K562 (cell line): ENCODE measurements around the gene MRAS. TPM values are rescaled to one million over a fixed set of nuclear protein-coding genes. Genes with fewer than 3 reads are reported as not detected.

ENCODE experiments used
- ASH1L ChIP-seq: fragments of 450-650 bp; IDR thresholded peaks from 2 replicates; pipeline ENCODE4 v1.6.1; 2018; ENCODE audit warnings: borderline replicate concordance, mild to moderate bottlenecking, low read depth; ENCODE audit not compliant: partially characterized antibody
- ESRRA ChIP-seq: fragments of 450-650 bp; IDR thresholded peaks from 2 replicates; pipeline ENCODE4 v1.6.1; 2014; ENCODE audit warnings: low read depth, mild to moderate bottlenecking, moderate library complexity, borderline replicate concordance
- POLR2AphosphoS5 ChIP-seq: IDR thresholded peaks from 2 replicates; pipeline ENCODE4 v1.6.1; 2011; ENCODE audit warnings: mild to moderate bottlenecking, low read depth, low read length, moderate library complexity; ENCODE audit not compliant: control insufficient read depth, insufficient read depth
- RBM25 ChIP-seq: fragments of 200-400 bp; formaldehyde crosslinking; IDR thresholded peaks from 2 replicates; pipeline ENCODE4 v1.6.1; 2018; ENCODE audit warnings: low read length, low read depth, moderate library complexity; ENCODE audit not compliant: severe bottlenecking
- ZNF217 ChIP-seq: sonication (generic); formaldehyde crosslinking; IDR thresholded peaks from 2 replicates; pipeline ENCODE4 v1.8.0; 2022; ENCODE audit warnings: mild to moderate bottlenecking, missing genetic modification reagents
- polyA plus RNA-seq, 8 experiments: library from polyadenylated mRNA; depleted of rRNA in 4 of 8; stranded (reverse) in 5 of 8; unstranded in 3 of 8; fragments of >200 nt; fragmentation: Nextera tagmentation in 2 of 8; fragmentation: Illumina TruSeq in 1 of 8; extraction: Ambion mirVana in 2 of 8; extraction: Trizol in 1 of 8; gene quantifications; 2 replicates each; pipeline versions ENCODE4 v1.2.1 to v1.2.3, GENCODE V29; 2011 to 2014; ENCODE audit warnings: inconsistent platforms in 1 of 8, missing spikeins in 1 of 8
- total RNA-seq, 7 experiments: library from RNA; depleted of rRNA in 6 of 7; stranded (reverse); fragments of >200 nt in 6 of 7; fragmentation: Illumina TruSeq in 2 of 7; extraction: Trizol in 2 of 7; gene quantifications; 2 replicates each; pipeline versions ENCODE4 v1.2.1 to v1.2.3, GENCODE V29; 2011 to 2021; ENCODE audit warnings: low replicate concordance in 1 of 7
- TF ChIP-seq, protein P1 (sequence below): sonication (generic); formaldehyde crosslinking; IDR thresholded peaks from 2 replicates; pipeline ENCODE4 v1.8.0; 2022; ENCODE audit warnings: mild to moderate bottlenecking, low read depth, missing genetic modification reagents
- TF ChIP-seq, protein P2 (sequence below): sonication (generic); formaldehyde crosslinking; IDR thresholded peaks from 2 replicates; pipeline ENCODE4 v1.8.0; 2022; ENCODE audit warnings: mild to moderate bottlenecking, missing genetic modification reagents
- TF ChIP-seq, protein P3 (sequence below): fragments of 450-650 bp; formaldehyde crosslinking; IDR thresholded peaks from 2 replicates; pipeline ENCODE4 v1.4.0; 2020; ENCODE audit warnings: mild to moderate bottlenecking, mixed read lengths
- TF ChIP-seq, protein P4 (sequence below), 2 experiments: fragments of 250-450 bp in 1 of 2; fragments of 450-650 bp in 1 of 2; sonication (Bioruptor Pico) in 1 of 2; IDR thresholded peaks; 2 replicates each; pipeline versions ENCODE4 v1.6.1 to v1.8.0; 2016 to 2021; ENCODE audit warnings: mild to moderate bottlenecking in 2 of 2, moderate library complexity in 2 of 2, missing compliant biosample characterization in 1 of 2, missing genetic modification characterization in 1 of 2
- TF ChIP-seq, protein P5 (sequence below): sonication (generic); formaldehyde crosslinking; IDR thresholded peaks from 2 replicates; pipeline ENCODE4 v1.8.1; 2023; ENCODE audit warnings: mild to moderate bottlenecking, missing genetic modification reagents
- TF ChIP-seq, protein P6 (sequence below): fragments of 250-450 bp; sonication (Bioruptor Pico); IDR thresholded peaks from 2 replicates; pipeline ENCODE4 v1.4.0; 2020; ENCODE audit warnings: mild to moderate bottlenecking, moderate library complexity, borderline replicate concordance
- TF ChIP-seq, protein P7 (sequence below): sonication (generic); formaldehyde crosslinking; IDR thresholded peaks from 2 replicates; pipeline ENCODE4 v1.8.0; 2022; ENCODE audit warnings: missing genetic modification reagents, mild to moderate bottlenecking, moderate library complexity, borderline replicate concordance

Gene MRAS
- total and polyA plus RNA-seq, 9 of the 15 experiments (the other 6 are each of a cell fraction or from before 2014, with no cell fraction given), result 1.5 to 10.0 (median 5.0) TPM

DNA sequence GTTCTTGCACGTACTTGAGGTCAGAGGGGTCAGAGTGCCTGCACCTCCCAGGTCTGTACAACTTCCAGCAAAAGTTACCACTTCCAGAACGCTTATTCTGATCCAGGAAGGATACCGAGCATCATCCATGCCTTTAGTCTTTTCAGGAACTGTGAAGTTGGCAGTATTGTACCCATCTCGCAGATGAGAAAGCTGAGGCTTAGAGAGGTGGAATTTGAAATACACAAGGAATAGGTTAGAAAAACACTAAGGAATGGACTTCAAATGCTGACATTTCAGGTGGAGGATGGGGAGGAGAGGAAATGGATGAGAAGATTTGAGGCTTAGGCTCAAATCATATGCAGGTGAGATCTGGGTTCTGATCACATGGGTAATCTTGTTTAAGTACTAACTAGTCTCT is 97.3 kb downstream of the MRAS start (continued):
- TF ChIP-seq, protein P1, sequence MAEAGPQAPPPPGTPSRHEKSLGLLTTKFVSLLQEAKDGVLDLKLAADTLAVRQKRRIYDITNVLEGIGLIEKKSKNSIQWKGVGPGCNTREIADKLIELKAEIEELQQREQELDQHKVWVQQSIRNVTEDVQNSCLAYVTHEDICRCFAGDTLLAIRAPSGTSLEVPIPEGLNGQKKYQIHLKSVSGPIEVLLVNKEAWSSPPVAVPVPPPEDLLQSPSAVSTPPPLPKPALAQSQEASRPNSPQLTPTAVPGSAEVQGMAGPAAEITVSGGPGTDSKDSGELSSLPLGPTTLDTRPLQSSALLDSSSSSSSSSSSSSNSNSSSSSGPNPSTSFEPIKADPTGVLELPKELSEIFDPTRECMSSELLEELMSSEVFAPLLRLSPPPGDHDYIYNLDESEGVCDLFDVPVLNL (CRISPR knock-in tag), result no peak
- TF ChIP-seq RBM25 (peak; percentile 67), ESRRA (no peak), ASH1L (no peak), ZNF217 (CRISPR knock-in tag) (no peak), POLR2AphosphoS5 (no peak)
- TF ChIP-seq, protein P2, sequence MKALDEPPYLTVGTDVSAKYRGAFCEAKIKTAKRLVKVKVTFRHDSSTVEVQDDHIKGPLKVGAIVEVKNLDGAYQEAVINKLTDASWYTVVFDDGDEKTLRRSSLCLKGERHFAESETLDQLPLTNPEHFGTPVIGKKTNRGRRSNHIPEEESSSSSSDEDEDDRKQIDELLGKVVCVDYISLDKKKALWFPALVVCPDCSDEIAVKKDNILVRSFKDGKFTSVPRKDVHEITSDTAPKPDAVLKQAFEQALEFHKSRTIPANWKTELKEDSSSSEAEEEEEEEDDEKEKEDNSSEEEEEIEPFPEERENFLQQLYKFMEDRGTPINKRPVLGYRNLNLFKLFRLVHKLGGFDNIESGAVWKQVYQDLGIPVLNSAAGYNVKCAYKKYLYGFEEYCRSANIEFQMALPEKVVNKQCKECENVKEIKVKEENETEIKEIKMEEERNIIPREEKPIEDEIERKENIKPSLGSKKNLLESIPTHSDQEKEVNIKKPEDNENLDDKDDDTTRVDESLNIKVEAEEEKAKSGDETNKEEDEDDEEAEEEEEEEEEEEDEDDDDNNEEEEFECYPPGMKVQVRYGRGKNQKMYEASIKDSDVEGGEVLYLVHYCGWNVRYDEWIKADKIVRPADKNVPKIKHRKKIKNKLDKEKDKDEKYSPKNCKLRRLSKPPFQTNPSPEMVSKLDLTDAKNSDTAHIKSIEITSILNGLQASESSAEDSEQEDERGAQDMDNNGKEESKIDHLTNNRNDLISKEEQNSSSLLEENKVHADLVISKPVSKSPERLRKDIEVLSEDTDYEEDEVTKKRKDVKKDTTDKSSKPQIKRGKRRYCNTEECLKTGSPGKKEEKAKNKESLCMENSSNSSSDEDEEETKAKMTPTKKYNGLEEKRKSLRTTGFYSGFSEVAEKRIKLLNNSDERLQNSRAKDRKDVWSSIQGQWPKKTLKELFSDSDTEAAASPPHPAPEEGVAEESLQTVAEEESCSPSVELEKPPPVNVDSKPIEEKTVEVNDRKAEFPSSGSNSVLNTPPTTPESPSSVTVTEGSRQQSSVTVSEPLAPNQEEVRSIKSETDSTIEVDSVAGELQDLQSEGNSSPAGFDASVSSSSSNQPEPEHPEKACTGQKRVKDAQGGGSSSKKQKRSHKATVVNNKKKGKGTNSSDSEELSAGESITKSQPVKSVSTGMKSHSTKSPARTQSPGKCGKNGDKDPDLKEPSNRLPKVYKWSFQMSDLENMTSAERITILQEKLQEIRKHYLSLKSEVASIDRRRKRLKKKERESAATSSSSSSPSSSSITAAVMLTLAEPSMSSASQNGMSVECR (CRISPR knock-in tag), result no peak
- TF ChIP-seq, protein P3, sequence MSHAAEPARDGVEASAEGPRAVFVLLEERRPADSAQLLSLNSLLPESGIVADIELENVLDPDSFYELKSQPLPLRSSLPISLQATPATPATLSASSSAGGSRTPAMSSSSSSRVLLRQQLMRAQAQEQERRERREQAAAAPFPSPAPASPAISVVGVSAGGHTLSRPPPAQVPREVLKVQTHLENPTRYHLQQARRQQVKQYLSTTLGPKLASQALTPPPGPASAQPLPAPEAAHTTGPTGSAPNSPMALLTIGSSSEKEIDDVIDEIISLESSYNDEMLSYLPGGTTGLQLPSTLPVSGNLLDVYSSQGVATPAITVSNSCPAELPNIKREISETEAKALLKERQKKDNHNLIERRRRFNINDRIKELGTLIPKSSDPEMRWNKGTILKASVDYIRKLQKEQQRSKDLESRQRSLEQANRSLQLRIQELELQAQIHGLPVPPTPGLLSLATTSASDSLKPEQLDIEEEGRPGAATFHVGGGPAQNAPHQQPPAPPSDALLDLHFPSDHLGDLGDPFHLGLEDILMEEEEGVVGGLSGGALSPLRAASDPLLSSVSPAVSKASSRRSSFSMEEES (CRISPR knock-in tag), result no peak
- TF ChIP-seq, protein P4, sequence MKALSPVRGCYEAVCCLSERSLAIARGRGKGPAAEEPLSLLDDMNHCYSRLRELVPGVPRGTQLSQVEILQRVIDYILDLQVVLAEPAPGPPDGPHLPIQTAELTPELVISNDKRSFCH (CRISPR knock-in tag; IDR thresholded peaks at IDR 0.05), result no peak
- TF ChIP-seq, protein P4 (tag; IDR thresholded peaks at IDR 0.05), result no peak
- TF ChIP-seq, protein P5, sequence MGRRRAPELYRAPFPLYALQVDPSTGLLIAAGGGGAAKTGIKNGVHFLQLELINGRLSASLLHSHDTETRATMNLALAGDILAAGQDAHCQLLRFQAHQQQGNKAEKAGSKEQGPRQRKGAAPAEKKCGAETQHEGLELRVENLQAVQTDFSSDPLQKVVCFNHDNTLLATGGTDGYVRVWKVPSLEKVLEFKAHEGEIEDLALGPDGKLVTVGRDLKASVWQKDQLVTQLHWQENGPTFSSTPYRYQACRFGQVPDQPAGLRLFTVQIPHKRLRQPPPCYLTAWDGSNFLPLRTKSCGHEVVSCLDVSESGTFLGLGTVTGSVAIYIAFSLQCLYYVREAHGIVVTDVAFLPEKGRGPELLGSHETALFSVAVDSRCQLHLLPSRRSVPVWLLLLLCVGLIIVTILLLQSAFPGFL (CRISPR knock-in tag), result no peak
- TF ChIP-seq, protein P6, sequence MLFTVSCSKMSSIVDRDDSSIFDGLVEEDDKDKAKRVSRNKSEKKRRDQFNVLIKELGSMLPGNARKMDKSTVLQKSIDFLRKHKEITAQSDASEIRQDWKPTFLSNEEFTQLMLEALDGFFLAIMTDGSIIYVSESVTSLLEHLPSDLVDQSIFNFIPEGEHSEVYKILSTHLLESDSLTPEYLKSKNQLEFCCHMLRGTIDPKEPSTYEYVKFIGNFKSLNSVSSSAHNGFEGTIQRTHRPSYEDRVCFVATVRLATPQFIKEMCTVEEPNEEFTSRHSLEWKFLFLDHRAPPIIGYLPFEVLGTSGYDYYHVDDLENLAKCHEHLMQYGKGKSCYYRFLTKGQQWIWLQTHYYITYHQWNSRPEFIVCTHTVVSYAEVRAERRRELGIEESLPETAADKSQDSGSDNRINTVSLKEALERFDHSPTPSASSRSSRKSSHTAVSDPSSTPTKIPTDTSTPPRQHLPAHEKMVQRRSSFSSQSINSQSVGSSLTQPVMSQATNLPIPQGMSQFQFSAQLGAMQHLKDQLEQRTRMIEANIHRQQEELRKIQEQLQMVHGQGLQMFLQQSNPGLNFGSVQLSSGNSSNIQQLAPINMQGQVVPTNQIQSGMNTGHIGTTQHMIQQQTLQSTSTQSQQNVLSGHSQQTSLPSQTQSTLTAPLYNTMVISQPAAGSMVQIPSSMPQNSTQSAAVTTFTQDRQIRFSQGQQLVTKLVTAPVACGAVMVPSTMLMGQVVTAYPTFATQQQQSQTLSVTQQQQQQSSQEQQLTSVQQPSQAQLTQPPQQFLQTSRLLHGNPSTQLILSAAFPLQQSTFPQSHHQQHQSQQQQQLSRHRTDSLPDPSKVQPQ (CRISPR knock-in tag), result no peak
- TF ChIP-seq, protein P7, sequence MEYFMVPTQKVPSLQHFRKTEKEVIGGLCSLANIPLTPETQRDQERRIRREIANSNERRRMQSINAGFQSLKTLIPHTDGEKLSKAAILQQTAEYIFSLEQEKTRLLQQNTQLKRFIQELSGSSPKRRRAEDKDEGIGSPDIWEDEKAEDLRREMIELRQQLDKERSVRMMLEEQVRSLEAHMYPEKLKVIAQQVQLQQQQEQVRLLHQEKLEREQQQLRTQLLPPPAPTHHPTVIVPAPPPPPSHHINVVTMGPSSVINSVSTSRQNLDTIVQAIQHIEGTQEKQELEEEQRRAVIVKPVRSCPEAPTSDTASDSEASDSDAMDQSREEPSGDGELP (CRISPR knock-in tag), result no peak
